Measurements from ENCODE around the gene SLC49A4.
A peak's percentile ranks its signal among the peaks of the same experiment; 100 is the strongest.

SLC49A4 gene

GRCh38 chr3:122772827-122773226 is 22.0 kb upstream of the SLC49A4 start:
- DNase-seq (ENCODE audit: extremely low spot score), result no peak
- ChIA-PET CTCF (interaction anchor here (0.7 to 3.3 kb wide), 5 partner anchors 14 to 276 kb away, joined by 3 to 19 read pairs (median 3); no protein-coding TSS in a partner anchor), POLR2A (no interaction called here)
- TF ChIP-seq CTCF (IDR thresholded peaks at IDR 0.05; ENCODE audit: control extremely low read depth, extremely low read depth, low read depth, missing control alignments), result no peak

- ChIA-PET POLR2A (no interaction called here), CTCF (interaction anchor here (0.8 to 3.3 kb wide), 9 partner anchors 9 to 168 kb away, joined by 3 to 19 read pairs (median 4); partner anchors contain the start of gene HSPBAP1)
- DNase-seq (ENCODE audit: extremely low spot score), result peak; percentile 48
- TF ChIP-seq CTCF (IDR thresholded peaks at IDR 0.05; ENCODE audit: control extremely low read depth, extremely low read depth, low read depth, missing control alignments), result no peak
These were observed 20.8 kb upstream of the SLC49A4 start for GRCh38 chr3:122773944-122774509.

DNA sequence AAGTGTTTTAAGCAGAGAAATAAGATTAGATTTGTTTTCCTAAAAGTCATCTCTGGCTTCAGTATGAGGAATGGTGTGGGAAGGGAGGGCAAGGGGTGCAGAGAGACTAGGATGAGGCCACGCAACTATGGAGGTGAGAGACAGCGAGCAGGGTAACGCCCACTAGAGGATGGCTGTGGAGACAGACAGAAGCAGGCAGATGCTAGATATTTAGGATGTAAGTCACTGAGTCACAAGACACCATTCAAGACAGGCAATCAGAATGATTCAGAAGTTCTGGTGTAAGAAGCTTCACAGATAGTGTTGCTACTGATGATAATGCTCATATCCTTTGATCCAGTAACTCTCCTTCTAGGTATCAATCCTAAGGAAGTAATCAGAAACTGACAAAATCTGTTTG is 20.3 kb upstream of the SLC49A4 start:
- peak; percentile 12 for DNase-seq (ENCODE audit: extremely low spot score)
- ChIA-PET CTCF (interaction anchor here (0.8 to 3.3 kb wide), 7 partner anchors 9 to 57 kb away, joined by 3 to 19 read pairs (median 4); no protein-coding TSS in a partner anchor), POLR2A (no interaction called here)
- TF ChIP-seq CTCF (IDR thresholded peaks at IDR 0.05; ENCODE audit: control extremely low read depth, extremely low read depth, low read depth, missing control alignments), result no peak

DNA sequence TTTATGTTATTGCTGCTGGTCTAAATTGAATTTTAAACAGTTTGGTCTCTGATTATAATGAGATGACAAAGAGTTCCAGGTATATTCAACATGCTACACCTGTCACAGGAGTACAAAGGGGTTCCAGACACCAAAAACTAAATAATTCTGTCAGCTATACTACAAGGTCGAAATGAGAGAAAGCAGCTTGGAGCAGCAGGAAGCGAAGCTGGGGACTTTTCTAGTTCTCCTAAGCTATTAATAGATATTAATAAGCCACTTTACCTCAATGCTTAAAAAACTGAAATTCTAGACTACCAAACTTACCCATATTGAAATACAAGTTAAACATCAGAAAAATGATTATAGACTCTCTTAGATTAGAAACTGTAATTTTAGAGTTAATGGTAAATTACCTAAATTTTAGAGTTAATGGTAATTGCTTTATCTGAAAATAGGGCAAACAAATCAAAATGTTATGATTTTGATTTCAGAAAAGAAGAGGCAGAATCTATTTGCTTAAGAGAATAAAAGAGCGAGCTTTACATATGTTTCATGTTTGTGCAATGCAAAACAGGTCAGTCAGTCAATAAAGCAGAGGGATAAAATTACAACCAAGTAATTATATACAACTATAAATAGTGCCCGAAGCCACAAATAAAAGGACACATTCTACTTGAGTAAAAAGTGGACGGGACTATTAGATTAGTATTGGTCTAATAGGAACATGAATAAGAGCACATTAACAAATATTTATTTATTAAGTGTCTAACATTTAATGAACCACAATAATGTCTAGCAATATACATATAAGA is 18.0 kb upstream of the SLC49A4 start:
- POLR2A ChIA-PET, result no interaction called here
- no peak for TF ChIP-seq CTCF (IDR thresholded peaks at IDR 0.05; ENCODE audit: control extremely low read depth, extremely low read depth, low read depth, missing control alignments)
- CTCF ChIA-PET, result interaction anchor here (1.5 kb wide), 1 partner anchor 22 kb away, joined by 8 read pairs; no protein-coding TSS in a partner anchor
- DNase-seq (ENCODE audit: extremely low spot score), result no peak

GRCh38 chr3:122777563-122777962 is 17.3 kb upstream of the SLC49A4 start:
- POLR2A ChIA-PET, result no interaction called here
- CTCF ChIA-PET, result no interaction called here
- no peak for TF ChIP-seq CTCF (IDR thresholded peaks at IDR 0.05; ENCODE audit: control extremely low read depth, extremely low read depth, low read depth, missing control alignments)
- DNase-seq (ENCODE audit: extremely low spot score), result no peak

DNA sequence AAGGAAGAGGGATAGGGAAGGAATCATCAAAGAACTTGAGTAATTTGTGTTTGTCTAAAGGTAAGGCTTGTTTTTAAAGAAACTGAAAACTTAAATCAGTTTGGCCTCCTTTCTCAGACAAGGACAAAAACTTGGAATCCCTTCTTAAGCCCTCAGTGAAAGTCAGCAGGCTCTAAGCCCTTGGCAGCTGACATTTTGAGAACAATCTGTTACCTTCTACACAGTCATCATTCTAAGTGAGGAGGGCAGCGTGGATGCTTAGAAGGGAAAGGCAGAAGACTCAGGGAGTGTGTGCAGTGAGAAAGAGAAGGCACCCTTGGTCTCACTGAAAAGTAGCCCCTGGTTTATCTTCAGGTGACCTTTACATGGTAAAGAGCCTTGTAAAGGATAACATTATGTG is 12.1 kb upstream of the SLC49A4 start:
- POLR2A ChIA-PET, result no interaction called here

More for the DNA sequence above, 12.1 kb upstream of the SLC49A4 start:
- CTCF ChIA-PET, result interaction anchor here (2.8 kb wide), 1 partner anchor 9 kb away, joined by 10 read pairs; no protein-coding TSS in a partner anchor
- DNase-seq (ENCODE audit: extremely low spot score), result no peak
- TF ChIP-seq CTCF (IDR thresholded peaks at IDR 0.05; ENCODE audit: control extremely low read depth, extremely low read depth, low read depth, missing control alignments), result no peak
